Measurements from ENCODE around the gene RBPMS2. TPM values are rescaled to one million over a fixed set of nuclear protein-coding genes. Genes with fewer than 3 reads are reported as not detected.
A peak's percentile ranks its signal among the peaks of the same experiment; 100 is the strongest.
"Not testable (repeated sequence)": the region's sequence is repeated elsewhere in the genome, so short reads cannot be mapped to it uniquely, and the experiment has no call there.

The RBPMS2 gene
- 23.8 TPM for polyA plus RNA-seq (2013, experiment 1 of 2)
- polyA plus RNA-seq (2013, experiment 2 of 2) = 24.0 TPM

DNA sequence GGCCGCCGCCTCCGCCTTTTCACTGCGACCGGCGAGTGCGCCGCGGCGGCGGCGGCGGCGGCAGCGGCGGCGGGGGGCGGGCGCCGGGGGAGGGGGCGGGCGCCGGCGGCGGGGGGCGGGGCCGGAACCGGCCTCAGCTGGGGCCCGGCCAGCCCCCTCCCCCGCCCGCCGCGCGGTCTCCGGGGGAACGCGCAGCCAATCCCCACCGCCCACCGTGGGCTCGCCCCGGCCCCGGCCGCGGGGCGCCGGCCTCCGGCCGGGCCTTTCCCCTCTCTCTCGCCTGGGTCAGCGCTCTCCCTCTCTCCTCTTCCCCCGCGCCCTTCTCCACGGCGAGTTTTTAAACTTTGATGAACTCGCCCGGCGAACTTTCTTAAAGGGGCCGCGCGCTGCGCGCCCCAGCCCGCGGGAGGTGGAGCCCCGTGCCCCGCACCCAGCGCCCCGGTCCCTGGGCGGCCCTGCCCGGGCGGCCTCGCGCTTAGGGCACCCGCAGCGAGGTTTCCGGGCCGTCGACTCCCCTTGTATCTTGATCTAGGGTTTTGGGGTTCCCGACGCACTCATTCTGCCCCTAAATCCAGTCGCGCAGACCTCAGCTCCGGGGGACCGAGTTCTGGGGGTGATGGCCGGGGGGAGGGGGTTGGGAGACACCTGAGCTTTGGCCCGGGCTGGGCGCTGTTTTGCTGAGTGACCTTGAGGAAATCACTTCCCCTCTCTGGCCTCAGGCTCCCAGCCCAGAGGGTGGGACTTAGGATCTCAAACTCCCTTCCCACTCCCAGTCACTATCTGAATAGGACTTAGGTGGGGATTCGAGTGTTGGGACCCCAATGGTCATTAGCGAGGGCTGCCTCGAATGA, at the start of gene RBPMS2:
RBPMS2 (minus strand) TSS at position 39 of the 851 bp plus-strand sequence. CDS start 270 bp downstream, outside the sequence.
- peak within 1 kb of the TSS; percentile 83 for H2BK120ac ChIP-seq (ENCODE audit: low read depth, low read length)
- H3K27ac ChIP-seq (ENCODE audit: low read length, poor library complexity, severe bottlenecking) = no peak within 1 kb of the TSS
- no peak within 1 kb of the TSS for H2AK5ac ChIP-seq (ENCODE audit: low read length, severe bottlenecking)
- no peaks in the 10 kb centered on the region for H3K9me3 ChIP-seq (ENCODE audit: control insufficient read depth, low read length)
- no peaks in the 10 kb centered on the region for H3K36me3 ChIP-seq (ENCODE audit: control insufficient read depth in 1 of 2, insufficient read depth in 2 of 2, low read depth in 1 of 2, low read length in 2 of 2)
- WGBS = 3% methylated on average over 56 of the region's 90 CpGs
- H3K23ac ChIP-seq (ENCODE audit: low read length in 2 of 2) = peak within 1 kb of the TSS in 1 of 2 experiments; percentile 86
- H3K4me3 ChIP-seq (ENCODE audit: insufficient read depth in 1 of 2, low read depth in 1 of 2, low read length in 2 of 2) = peak within 1 kb of the TSS; percentile 51 to 81
- H3K4me1 ChIP-seq (ENCODE audit: control insufficient read depth, insufficient read depth, low read depth, low read length) = peaks cover 21% of the 10 kb centered on the region
- peak within 1 kb of the TSS; percentile 35 to 83 for H3K4ac ChIP-seq (ENCODE audit: low read depth in 1 of 2, low read length in 2 of 2)
- peak within 1 kb of the TSS; percentile 94 for H4K8ac ChIP-seq (ENCODE audit: low read length)
- H3K14ac ChIP-seq (ENCODE audit: low read length in 2 of 2) = peak within 1 kb of the TSS; percentile 9 to 80
- peak within 1 kb of the TSS; percentile 92 for H3K4me2 ChIP-seq (ENCODE audit: low read length, poor library complexity, severe bottlenecking)
- H3K18ac ChIP-seq (ENCODE audit: low read depth in 1 of 2, low read length in 2 of 2) = peak within 1 kb of the TSS; percentile 87 to 97
- peaks cover 0 to 55% of the 10 kb centered on the region in 2 experiments for H3K27me3 ChIP-seq (ENCODE audit: control insufficient read depth in 1 of 2, insufficient read depth in 1 of 2, low read length in 2 of 2)
- peak; percentile 37 for DNase-seq
- no peaks in the 10 kb centered on the region for H3K79me1 ChIP-seq (replicated peaks; ENCODE audit: low read length, poor library complexity, severe bottlenecking)
- H3K9ac ChIP-seq (ENCODE audit: low read length) = peak within 1 kb of the TSS; percentile 26
- peak within 1 kb of the TSS; percentile 75 for H2AFZ ChIP-seq (ENCODE audit: low read depth, low read length)
- H2BK5ac ChIP-seq (ENCODE audit: low read depth, low read length, poor library complexity, severe bottlenecking) = no peak within 1 kb of the TSS
- peak within 1 kb of the TSS in 1 of 2 experiments; percentile 68 for H2BK12ac ChIP-seq (ENCODE audit: low read length in 2 of 2)
- H2BK15ac ChIP-seq (ENCODE audit: low read depth, poor library complexity, severe bottlenecking) = peak within 1 kb of the TSS; percentile 93
- peak within 1 kb of the TSS; percentile 90 for H4K91ac ChIP-seq (ENCODE audit: low read length)

- Histone ChIP-seq H4K8ac (ENCODE audit: low read length) (no peak overlapping the region), H3K18ac (ENCODE audit: low read depth in 1 of 2, low read length in 2 of 2) (peak overlapping the region in 1 of 2 experiments; percentile 54), H2BK12ac (ENCODE audit: low read length in 2 of 2) (no peak overlapping the region), H4K91ac (ENCODE audit: low read length) (no peak overlapping the region), H2AFZ (ENCODE audit: low read depth, low read length) (no peak overlapping the region), H2BK5ac (ENCODE audit: low read depth, low read length, poor library complexity, severe bottlenecking) (no peak overlapping the region), H3K14ac (ENCODE audit: low read length in 2 of 2) (peak overlapping the region in 1 of 2 experiments; percentile 11), H3K27me3 (ENCODE audit: control insufficient read depth in 1 of 2, insufficient read depth in 1 of 2, low read length in 2 of 2) (no peaks in the 10 kb centered on the region), H3K4me3 (ENCODE audit: insufficient read depth in 1 of 2, low read depth in 1 of 2, low read length in 2 of 2) (peak overlapping the region; percentile 42 to 84), H2BK120ac (ENCODE audit: low read depth, low read length) (no peak overlapping the region), H3K4me2 (ENCODE audit: low read length, poor library complexity, severe bottlenecking) (peak overlapping the region; percentile 88), H3K23ac (ENCODE audit: low read length in 2 of 2) (no peak overlapping the region), H2AK5ac (ENCODE audit: low read length, severe bottlenecking) (no peak overlapping the region), H3K79me1 (replicated peaks; ENCODE audit: low read length, poor library complexity, severe bottlenecking) (peaks cover 2% of the 10 kb centered on the region), H3K36me3 (ENCODE audit: control insufficient read depth in 1 of 2, insufficient read depth in 2 of 2, low read depth in 1 of 2, low read length in 2 of 2) (peaks cover 8 to 10% of the 10 kb centered on the region in 2 experiments), H3K4ac (ENCODE audit: low read depth in 1 of 2, low read length in 2 of 2) (no peak overlapping the region), H3K27ac (ENCODE audit: low read length, poor library complexity, severe bottlenecking) (no peak overlapping the region), H3K9me3 (ENCODE audit: control insufficient read depth, low read length) (no peaks in the 10 kb centered on the region), H3K9ac (ENCODE audit: low read length) (peak overlapping the region; percentile 55), H2BK15ac (ENCODE audit: low read depth, poor library complexity, severe bottlenecking) (no peak overlapping the region), H3K4me1 (ENCODE audit: control insufficient read depth, insufficient read depth, low read depth, low read length) (peaks cover 19% of the 10 kb centered on the region)
- under 1% methylated on average over 17 of the region's 17 CpGs for WGBS
- no peak for DNase-seq
Observed at GRCh38 chr15:64824929-64825430, 49.6 kb upstream of the RBPMS2 start.

DNA sequence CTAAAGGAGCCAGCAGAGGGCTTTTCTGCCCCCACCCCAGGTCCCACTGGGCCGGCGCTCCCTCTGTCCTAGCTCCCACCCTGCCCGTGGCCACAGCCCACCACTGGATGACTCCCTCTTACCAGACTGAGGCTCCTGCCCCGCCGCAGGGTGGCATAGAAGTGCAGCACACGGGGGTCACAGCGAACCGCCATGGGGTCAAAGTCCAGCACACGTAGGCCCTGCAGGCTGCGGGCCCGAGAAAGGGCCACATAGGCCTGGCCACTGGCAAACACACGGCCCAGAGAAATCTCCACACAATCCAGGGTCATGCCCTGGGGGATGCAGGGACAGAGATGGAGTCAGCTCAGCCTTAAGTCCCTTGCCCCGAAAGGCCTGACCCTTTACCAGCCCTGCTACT, 41.1 kb upstream of the RBPMS2 start:
- Histone ChIP-seq H2BK12ac (ENCODE audit: low read length in 2 of 2) (no peak overlapping the region), H2BK120ac (ENCODE audit: low read depth, low read length) (no peak overlapping the region), H3K4ac (ENCODE audit: low read depth in 1 of 2, low read length in 2 of 2) (no peak overlapping the region), H2AK5ac (ENCODE audit: low read length, severe bottlenecking) (no peak overlapping the region), H3K4me3 (ENCODE audit: insufficient read depth in 1 of 2, low read depth in 1 of 2, low read length in 2 of 2) (no peak overlapping the region), H2BK15ac (ENCODE audit: low read depth, poor library complexity, severe bottlenecking) (peak overlapping the region; percentile 12), H3K9ac (ENCODE audit: low read length) (no peak overlapping the region), H2BK5ac (ENCODE audit: low read depth, low read length, poor library complexity, severe bottlenecking) (no peak overlapping the region), H4K91ac (ENCODE audit: low read length) (no peak overlapping the region), H3K23ac (ENCODE audit: low read length in 2 of 2) (no peak overlapping the region), H3K36me3 (ENCODE audit: control insufficient read depth in 1 of 2, insufficient read depth in 2 of 2, low read depth in 1 of 2, low read length in 2 of 2) (peaks cover 17 to 30% of the 10 kb centered on the region in 2 experiments), H4K8ac (ENCODE audit: low read length) (no peak overlapping the region), H3K4me1 (ENCODE audit: control insufficient read depth, insufficient read depth, low read depth, low read length) (peaks cover 3% of the 10 kb centered on the region), H3K27ac (ENCODE audit: low read length, poor library complexity, severe bottlenecking) (no peak overlapping the region), H3K79me1 (replicated peaks; ENCODE audit: low read length, poor library complexity, severe bottlenecking) (no peaks in the 10 kb centered on the region), H3K18ac (ENCODE audit: low read depth in 1 of 2, low read length in 2 of 2) (no peak overlapping the region), H3K27me3 (ENCODE audit: control insufficient read depth in 1 of 2, insufficient read depth in 1 of 2, low read length in 2 of 2) (no peaks in the 10 kb centered on the region), H3K14ac (ENCODE audit: low read length in 2 of 2) (no peak overlapping the region), H2AFZ (ENCODE audit: low read depth, low read length) (no peak overlapping the region), H3K4me2 (ENCODE audit: low read length, poor library complexity, severe bottlenecking) (no peak overlapping the region), H3K9me3 (ENCODE audit: control insufficient read depth, low read length) (no peaks in the 10 kb centered on the region)
- WGBS = 97% methylated on average over 12 of the region's 13 CpGs
- no peak for DNase-seq

- H3K9me3 ChIP-seq (ENCODE audit: control insufficient read depth, low read length); H3K4me3 ChIP-seq (ENCODE audit: insufficient read depth in 1 of 2, low read depth in 1 of 2, low read length in 2 of 2); H4K91ac ChIP-seq (ENCODE audit: low read length); H4K8ac ChIP-seq (ENCODE audit: low read length); H3K23ac ChIP-seq (ENCODE audit: low read length in 2 of 2); H3K9ac ChIP-seq (ENCODE audit: low read length); H2BK12ac ChIP-seq (ENCODE audit: low read length in 2 of 2); H2AK5ac ChIP-seq (ENCODE audit: low read length, severe bottlenecking); H3K4me2 ChIP-seq (ENCODE audit: low read length, poor library complexity, severe bottlenecking); H2BK120ac ChIP-seq (ENCODE audit: low read depth, low read length); H2AFZ ChIP-seq (ENCODE audit: low read depth, low read length); H3K27ac ChIP-seq (ENCODE audit: low read length, poor library complexity, severe bottlenecking); DNase-seq; H3K27me3 ChIP-seq (ENCODE audit: control insufficient read depth in 1 of 2, insufficient read depth in 1 of 2, low read length in 2 of 2); H3K4ac ChIP-seq (ENCODE audit: low read depth in 1 of 2, low read length in 2 of 2); H3K18ac ChIP-seq (ENCODE audit: low read depth in 1 of 2, low read length in 2 of 2); H3K4me1 ChIP-seq (ENCODE audit: control insufficient read depth, insufficient read depth, low read depth, low read length); H3K79me1 ChIP-seq (replicated peaks; ENCODE audit: low read length, poor library complexity, severe bottlenecking); H3K14ac ChIP-seq (ENCODE audit: low read length in 2 of 2); H2BK5ac ChIP-seq (ENCODE audit: low read depth, low read length, poor library complexity, severe bottlenecking); H2BK15ac ChIP-seq (ENCODE audit: low read depth, poor library complexity, severe bottlenecking): not testable (repeated sequence)
- H3K36me3 ChIP-seq (ENCODE audit: control insufficient read depth in 1 of 2, insufficient read depth in 2 of 2, low read depth in 1 of 2, low read length in 2 of 2) = peaks cover 10 to 22% of the 10 kb centered on the region in 2 experiments
- WGBS = 100% methylated on average over 4 of the region's 4 CpGs
Observed at GRCh38 chr15:64814965-64815364, 39.6 kb upstream of the RBPMS2 start.

All from mesenchymal stem cell (in vitro differentiated cells and primary cell).